Fibroblast of lung (primary cell): ENCODE data around the gene PTGFRN. TPM values are rescaled to one million over a fixed set of nuclear protein-coding genes. Genes with fewer than 3 reads are reported as not detected.

Experiments
- DNase-seq, 2 donors: peaks; one replicate each; pipeline versions ENCODE4 v3.0.0 to v3.0.0-alpha.2; 2010; ENCODE audit warnings: low read depth in 2 of 2
- H2AFZ ChIP-seq: 2 replicates; pipeline ENCODE4 v1.5.1; 2012; ENCODE audit warnings: low read length, control low read depth, inconsistent platforms
- H3K27ac ChIP-seq: 2 replicates; pipeline ENCODE4 v1.5.1; 2011; ENCODE audit warnings: low read length, control low read depth; ENCODE audit not compliant: insufficient read depth
- H3K27me3 ChIP-seq: 2 replicates; pipeline ENCODE4 v1.5.1; 2011; ENCODE audit warnings: mild to moderate bottlenecking, low read length; ENCODE audit not compliant: control insufficient read depth, insufficient read depth
- H3K36me3 ChIP-seq: 2 replicates; pipeline ENCODE4 v1.5.1; 2011; ENCODE audit warnings: low read length; ENCODE audit not compliant: control insufficient read depth, insufficient read depth
- H3K4me1 ChIP-seq: 2 replicates; pipeline ENCODE4 v1.5.1; 2011; ENCODE audit warnings: low read length; ENCODE audit not compliant: control insufficient read depth, insufficient read depth; ENCODE audit errors: extremely low read depth
- H3K4me2 ChIP-seq: 2 replicates; pipeline ENCODE4 v1.5.1; 2011; ENCODE audit warnings: low read length, control low read depth; ENCODE audit not compliant: insufficient read depth; ENCODE audit errors: extremely low read depth
- H3K4me3 ChIP-seq, 4 experiments: fragments of 200-600 bp in 1 of 4; sonication (generic) in 1 of 4; replicated peaks in 1 of 4; 2 replicates each; pipeline ENCODE4 v1.5.1; 2011 to 2016; ENCODE audit warnings: low read length in 4 of 4, low read depth in 3 of 4, mild to moderate bottlenecking in 3 of 4, control low read depth in 2 of 4, inconsistent platforms in 1 of 4, mixed read lengths in 1 of 4; ENCODE audit not compliant: insufficient read depth in 1 of 4; ENCODE audit errors: control extremely low read depth in 1 of 4
- H3K79me2 ChIP-seq: 2 replicates; pipeline ENCODE4 v1.5.1; 2012; ENCODE audit warnings: mild to moderate bottlenecking, low read length, inconsistent platforms; ENCODE audit not compliant: control insufficient read depth, insufficient read depth
- H3K9ac ChIP-seq: 2 replicates; pipeline ENCODE4 v1.5.1; 2011; ENCODE audit warnings: mild to moderate bottlenecking, low read length, control low read depth; ENCODE audit not compliant: insufficient read depth
- H3K9me3 ChIP-seq: 2 replicates; pipeline ENCODE4 v1.5.1; 2012; ENCODE audit warnings: low read depth, low read length; ENCODE audit not compliant: control insufficient read depth, insufficient read depth
- H4K20me1 ChIP-seq: 2 replicates; pipeline ENCODE4 v1.5.1; 2011; ENCODE audit warnings: low read length; ENCODE audit not compliant: control insufficient read depth, insufficient read depth; ENCODE audit errors: extremely low read depth
- CTCF ChIP-seq, 2 donors: IDR thresholded peaks in 1 of 2; conservative IDR thresholded peaks in 1 of 2; 1 replicate in 1 of 2; 2 replicates in 1 of 2; pipeline ENCODE4 v1.5.1; 2011 to 2012; ENCODE audit warnings: low read length in 2 of 2, control low read depth in 1 of 2, inconsistent platforms in 1 of 2, low read depth in 1 of 2, mild to moderate bottlenecking in 1 of 2
- EZH2 ChIP-seq: IDR thresholded peaks from 2 replicates; pipeline ENCODE4 v1.5.1; 2012; ENCODE audit warnings: low read length, control low read depth, mild to moderate bottlenecking; ENCODE audit errors: missing control alignments
- polyA plus RNA-seq, 2 donors: library from polyadenylated mRNA; depleted of rRNA in 1 of 2; stranded (reverse) in 1 of 2; unstranded in 1 of 2; fragments of >200 nt; gene quantifications; 2 replicates each; pipeline ENCODE4 v1.2.1, GENCODE V29; 2011 to 2012; ENCODE audit warnings: missing spikeins in 1 of 2
- total RNA-seq: library from RNA; depleted of rRNA; stranded (reverse); fragments of >200 nt; gene quantifications from 2 replicates; pipeline ENCODE4 v1.2.1, GENCODE V29; 2014

The PTGFRN gene
- total and polyA plus RNA-seq, 2 donors (not counting 1 experiment from before 2014, with no cell fraction given), result 0.72 to 1.2 TPM

DNA sequence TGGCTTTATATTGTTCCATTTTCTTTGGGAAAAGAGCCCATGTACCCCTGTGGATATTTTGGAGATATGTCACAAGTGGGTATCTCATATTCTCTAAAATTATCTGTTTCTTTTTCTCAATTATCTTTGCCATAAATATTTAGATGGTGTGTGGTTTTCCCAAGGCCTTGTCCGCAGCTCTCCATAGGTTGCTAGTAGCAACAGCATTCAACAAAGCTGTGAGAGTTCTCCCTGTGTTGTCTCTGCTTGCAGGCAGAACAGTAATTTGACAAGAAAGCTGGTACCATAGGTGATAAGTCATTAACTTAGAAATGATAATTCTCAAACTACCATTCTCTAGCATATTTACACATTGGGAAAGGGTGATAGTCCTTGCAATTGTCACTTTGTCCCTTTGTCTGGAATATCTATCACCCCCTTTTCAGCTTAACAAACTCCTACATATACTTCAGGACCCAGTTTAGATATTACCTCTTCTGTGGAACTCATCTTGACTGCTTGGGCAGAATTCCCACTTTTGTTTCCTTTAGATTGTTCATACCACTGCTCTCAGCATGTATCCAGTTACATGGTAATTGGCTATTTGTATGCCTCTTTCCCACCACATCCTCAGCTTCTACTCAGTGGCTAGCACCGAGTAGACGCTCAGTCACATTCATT lies 100.7 kb downstream of the PTGFRN start:
- no peak for DNase-seq
- Histone ChIP-seq H3K4me1 (no peaks in the 10 kb centered on the region), H3K27ac (no peak overlapping the region), H3K4me3 (no peak overlapping the region), H3K9ac (no peak overlapping the region), H3K4me2 (no peak overlapping the region), H3K27me3 (no peaks in the 10 kb centered on the region), H3K36me3 (no peaks in the 10 kb centered on the region), H4K20me1 (no peaks in the 10 kb centered on the region), H2AFZ (no peak overlapping the region), H3K79me2 (no peaks in the 10 kb centered on the region), H3K9me3 (no peaks in the 10 kb centered on the region)
- TF ChIP-seq CTCF (conservative IDR thresholded peaks at IDR 0.05 in 1 of 2, IDR thresholded peaks at IDR 0.05 in 1 of 2; ENCODE audit: low read depth in 1 of 2, low read length in 2 of 2) (no peak), EZH2 (no peak)

- TF ChIP-seq CTCF (conservative IDR thresholded peaks at IDR 0.05 in 1 of 2, IDR thresholded peaks at IDR 0.05 in 1 of 2; ENCODE audit: low read depth in 1 of 2, low read length in 2 of 2) (no peak), EZH2 (no peak)
- no peak overlapping the region for H2AFZ ChIP-seq
- no peak for DNase-seq
- no peaks in the 10 kb centered on the region for H3K79me2 ChIP-seq
- H3K27me3 ChIP-seq, result no peaks in the 10 kb centered on the region
- H4K20me1 ChIP-seq, result no peaks in the 10 kb centered on the region
- no peak overlapping the region for H3K4me3 ChIP-seq
- H3K9ac ChIP-seq, result no peak overlapping the region
- no peaks in the 10 kb centered on the region for H3K9me3 ChIP-seq
- no peaks in the 10 kb centered on the region for H3K4me1 ChIP-seq
- H3K36me3 ChIP-seq, result no peaks in the 10 kb centered on the region
- no peak overlapping the region for H3K27ac ChIP-seq
- H3K4me2 ChIP-seq, result no peak overlapping the region
Observed at GRCh38 chr1:117011334-117011733, 101.6 kb downstream of the PTGFRN start.

GRCh38 chr1:117013309-117013858 lies 103.7 kb downstream of the PTGFRN start:
- H3K27ac ChIP-seq, result no peak overlapping the region
- H3K27me3 ChIP-seq, result no peaks in the 10 kb centered on the region
- no peaks in the 10 kb centered on the region for H3K4me1 ChIP-seq
- no peaks in the 10 kb centered on the region for H4K20me1 ChIP-seq
- H3K4me2 ChIP-seq, result no peak overlapping the region
- H3K9me3 ChIP-seq, result no peaks in the 10 kb centered on the region
- H3K79me2 ChIP-seq, result no peaks in the 10 kb centered on the region
- DNase-seq, result no peak
- no peak overlapping the region for H3K9ac ChIP-seq
- TF ChIP-seq EZH2, result no peak
- no peak for TF ChIP-seq CTCF (conservative IDR thresholded peaks at IDR 0.05 in 1 of 2, IDR thresholded peaks at IDR 0.05 in 1 of 2; ENCODE audit: low read depth in 1 of 2, low read length in 2 of 2)
- H2AFZ ChIP-seq, result no peak overlapping the region
- H3K4me3 ChIP-seq, result no peak overlapping the region
- H3K36me3 ChIP-seq, result no peaks in the 10 kb centered on the region
